HepG2 (cell line): Measurements from ENCODE around the gene LILRB5. TPM values are rescaled to one million over a fixed set of nuclear protein-coding genes. Genes with fewer than 3 reads are reported as not detected.

Source experiments
- ARID3A ChIP-seq: IDR thresholded peaks from 2 replicates; pipeline ENCODE4 v1.6.1; 2012; ENCODE audit warnings: low read depth, low read length, improper control_type of control experiment
- ATF6 ChIP-seq: sonication (generic); formaldehyde crosslinking; conservative IDR thresholded peaks from 2 replicates; pipeline ENCODE4 v1.4.0; 2020; ENCODE audit warnings: missing genetic modification reagents
- DBP ChIP-seq: sonication (generic); formaldehyde crosslinking; IDR thresholded peaks from 2 replicates; pipeline ENCODE4 v1.4.0; 2020; ENCODE audit warnings: missing genetic modification reagents; ENCODE audit errors: not compliant biosample characterization
- HOMEZ ChIP-seq: IDR thresholded peaks from 2 replicates; pipeline ENCODE4 v1.6.1; 2016; ENCODE audit warnings: low read depth
- HOXA5 ChIP-seq: sonication (generic); formaldehyde crosslinking; IDR thresholded peaks from 2 replicates; pipeline ENCODE4 v1.4.0; 2020; ENCODE audit warnings: missing genetic modification reagents
- MATR3 ChIP-seq: sonication (generic); formaldehyde crosslinking; IDR thresholded peaks from 2 replicates; pipeline ENCODE4 v1.4.0; 2020; ENCODE audit warnings: missing genetic modification reagents
- MBD4 ChIP-seq: IDR thresholded peaks from 2 replicates; pipeline ENCODE4 v1.6.1; 2012; ENCODE audit warnings: low read length, inconsistent platforms, borderline replicate concordance
- NR2F2 ChIP-seq: IDR thresholded peaks from 2 replicates; pipeline ENCODE4 v1.6.1; 2012; ENCODE audit warnings: low read depth, inconsistent platforms, borderline replicate concordance
- RBFOX2 ChIP-seq: fragments of 200-400 bp; formaldehyde crosslinking; IDR thresholded peaks from 2 replicates; pipeline ENCODE4 v1.6.1; 2017; ENCODE audit warnings: low read depth, mild to moderate bottlenecking, low read length
- RFXAP ChIP-seq: sonication (generic); formaldehyde crosslinking; IDR thresholded peaks from 2 replicates; pipeline ENCODE4 v1.4.0; 2020; ENCODE audit warnings: missing genetic modification reagents, borderline replicate concordance
- SNAI1 ChIP-seq: sonication (generic); formaldehyde crosslinking; IDR thresholded peaks from 2 replicates; pipeline ENCODE4 v1.5.0; 2020; ENCODE audit warnings: mild to moderate bottlenecking, missing genetic modification reagents, borderline replicate concordance
- SPEN ChIP-seq: sonication (generic); formaldehyde crosslinking; IDR thresholded peaks from 2 replicates; pipeline ENCODE4 v1.5.1; 2020; ENCODE audit warnings: low read depth, mild to moderate bottlenecking, missing genetic modification reagents
- SRF ChIP-seq: IDR thresholded peaks from 2 replicates; pipeline ENCODE4 v1.6.1; 2011; ENCODE audit warnings: mild to moderate bottlenecking, low read depth, low read length, moderate library complexity
- TAF1 ChIP-seq: sonication (generic); formaldehyde crosslinking; IDR thresholded peaks from 2 replicates; pipeline ENCODE4 v1.4.0; 2020; ENCODE audit warnings: missing genetic modification reagents
- WIZ ChIP-seq: sonication (generic); formaldehyde crosslinking; IDR thresholded peaks from 2 replicates; pipeline ENCODE4 v1.5.1; 2020; ENCODE audit warnings: mild to moderate bottlenecking, missing genetic modification reagents
- ZNF30 ChIP-seq: sonication (generic); formaldehyde crosslinking; IDR thresholded peaks from 2 replicates; pipeline ENCODE4 v1.5.0; 2020; ENCODE audit warnings: mild to moderate bottlenecking, missing genetic modification reagents
- ZNF558 ChIP-seq: sonication (generic); formaldehyde crosslinking; IDR thresholded peaks from 2 replicates; pipeline ENCODE4 v1.9.0; 2022; ENCODE audit warnings: mild to moderate bottlenecking, missing genetic modification reagents, borderline replicate concordance
- ZNF598 ChIP-seq: sonication (generic); formaldehyde crosslinking; IDR thresholded peaks from 2 replicates; pipeline ENCODE4 v1.5.1; 2020; ENCODE audit warnings: mild to moderate bottlenecking, missing genetic modification reagents, borderline replicate concordance
- ZNF770 ChIP-seq: sonication (generic); formaldehyde crosslinking; IDR thresholded peaks from 2 replicates; pipeline ENCODE4 v1.5.0; 2020; ENCODE audit warnings: mild to moderate bottlenecking, missing genetic modification reagents
- ZNF83 ChIP-seq: sonication (generic); formaldehyde crosslinking; IDR thresholded peaks from 2 replicates; pipeline ENCODE4 v1.4.0; 2020; ENCODE audit warnings: missing genetic modification reagents, mild to moderate bottlenecking, borderline replicate concordance
- ZSCAN12 ChIP-seq: sonication (generic); formaldehyde crosslinking; IDR thresholded peaks from 2 replicates; pipeline ENCODE4 v1.9.0; 2021; ENCODE audit warnings: mild to moderate bottlenecking, missing genetic modification reagents
- ZSCAN25 ChIP-seq: sonication (generic); formaldehyde crosslinking; IDR thresholded peaks from 2 replicates; pipeline ENCODE4 v1.8.0; 2022; ENCODE audit warnings: mild to moderate bottlenecking, missing genetic modification reagents
- polyA plus RNA-seq, 8 experiments: library from polyadenylated mRNA; depleted of rRNA in 3 of 8; stranded (reverse) in 7 of 8; unstranded in 1 of 8; fragments of >200 nt; fragmentation: Illumina TruSeq in 4 of 8; extraction: Trizol in 4 of 8; gene quantifications; 2 replicates each; pipeline versions ENCODE4 v1.2.1 to v1.2.3, GENCODE V29; 2011 to 2016; ENCODE audit warnings: low read depth in 4 of 8, missing spikeins in 1 of 8, mixed read lengths in 1 of 8; ENCODE audit not compliant: insufficient read depth in 1 of 8
- total RNA-seq, 5 experiments: library from RNA; depleted of rRNA; stranded (reverse); fragments of >200 nt; fragmentation: Illumina TruSeq; extraction: Trizol; gene quantifications; 2 replicates each; pipeline ENCODE4 v1.2.3, GENCODE V29; 2016; ENCODE audit warnings: low read depth in 1 of 5

Gene LILRB5
- total and polyA plus RNA-seq, 2 of the 13 experiments (the other 11 are each of a cell fraction or from before 2014, with no cell fraction given), result not detected

- TF ChIP-seq SRF (no peak), SNAI1 (CRISPR knock-in tag) (no peak), MBD4 (no peak), NR2F2 (peak; percentile 55; the same call in 1 of the 2 replicates), RFXAP (no peak; the same call in 1 of the 2 replicates), HOMEZ (CRISPR knock-in tag) (peak; percentile 48; the same call in 1 of the 2 replicates), ZNF770 (CRISPR knock-in tag) (no peak), ZSCAN25 (CRISPR knock-in tag) (no peak), ARID3A (peak; percentile 73), DBP (CRISPR knock-in tag) (no peak), ZNF598 (CRISPR knock-in tag) (no peak), ATF6 (no peak), ZNF30 (CRISPR knock-in tag) (no peak), SPEN (CRISPR knock-in tag) (no peak), ZSCAN12 (CRISPR knock-in tag) (no peak), HOXA5 (CRISPR knock-in tag) (no peak), TAF1 (no peak; the same call in 1 of the 2 replicates), ZNF83 (CRISPR knock-in tag) (no peak), MATR3 (CRISPR knock-in tag) (no peak), WIZ (CRISPR knock-in tag) (no peak), ZNF558 (CRISPR knock-in tag) (no peak), RBFOX2 (no peak)
These were observed 47.1 kb downstream of the LILRB5 start (continued) for GRCh38 chr19:54209811-54210494.
